Activated CD4-positive, alpha-beta memory T cell treated with anti-CD3 and anti-CD28 coated beads for 36 hours (primary cell): ENCODE data around the gene MEF2A. TPM values are rescaled to one million over a fixed set of nuclear protein-coding genes. Genes with fewer than 3 reads are reported as not detected.
A peak's percentile ranks its signal among the peaks of the same experiment; 100 is the strongest.

Experiments used
- CTCF ChIA-PET: fragments of 350-600 bp; sonication (Branson Sonifier 250); formaldehyde crosslinking; loops from one replicate; lab custom pipeline; 2021; ENCODE audit warnings: antibody characterized with exemption, inconsistent platforms; lab: Charles Lee
- POLR2A ChIA-PET: fragments of 350-600 bp; sonication (Branson Sonifier 250); formaldehyde crosslinking; loops from one replicate; lab custom pipeline; 2021; ENCODE audit warnings: antibody characterized with exemption; lab: Charles Lee
- DNase-seq: peaks from one replicate; pipeline ENCODE4 v3.0.0-alpha.2; 2020
- H3K27ac Mint-ChIP-seq: one replicate; pipeline ENCODE4 v1.8.0; 2021; ENCODE audit warnings: mixed read lengths
- H3K27me3 Mint-ChIP-seq: one replicate; pipeline ENCODE4 v1.8.0; 2021; ENCODE audit warnings: mixed read lengths
- H3K36me3 Mint-ChIP-seq: one replicate; pipeline ENCODE4 v1.8.0; 2021; ENCODE audit warnings: mixed read lengths
- H3K4me1 Mint-ChIP-seq: one replicate; pipeline ENCODE4 v1.8.0; 2021; ENCODE audit warnings: low read depth, mixed read lengths
- H3K4me3 Mint-ChIP-seq: one replicate; pipeline ENCODE4 v1.8.0; 2021; ENCODE audit warnings: mild to moderate bottlenecking, mixed read lengths
- H3K9me3 Mint-ChIP-seq: one replicate; pipeline ENCODE4 v1.8.0; 2021; ENCODE audit warnings: mixed read lengths
- intact Hi-C: fragments of 100-400 bp; cut with micrococcal nuclease; formaldehyde crosslinking; loops from one replicate; pipeline ENCODE4 v1.15.1; 2023
- total RNA-seq, 2 experiments: library from RNA; stranded (reverse); gene quantifications; one replicate each; pipeline ENCODE4 v1.2.3, GENCODE V29; 2021

Gene MEF2A
- total RNA-seq, 2 experiments from 2014 or later: 15.9 to 19.5 TPM

GRCh38 chr15:99590913-99591646 lies 25.3 kb downstream of the MEF2A start:
- peaks cover 36% of the 10 kb centered on the region for H3K4me1 Mint-ChIP-seq
- CTCF ChIA-PET: no interaction called here

DNA sequence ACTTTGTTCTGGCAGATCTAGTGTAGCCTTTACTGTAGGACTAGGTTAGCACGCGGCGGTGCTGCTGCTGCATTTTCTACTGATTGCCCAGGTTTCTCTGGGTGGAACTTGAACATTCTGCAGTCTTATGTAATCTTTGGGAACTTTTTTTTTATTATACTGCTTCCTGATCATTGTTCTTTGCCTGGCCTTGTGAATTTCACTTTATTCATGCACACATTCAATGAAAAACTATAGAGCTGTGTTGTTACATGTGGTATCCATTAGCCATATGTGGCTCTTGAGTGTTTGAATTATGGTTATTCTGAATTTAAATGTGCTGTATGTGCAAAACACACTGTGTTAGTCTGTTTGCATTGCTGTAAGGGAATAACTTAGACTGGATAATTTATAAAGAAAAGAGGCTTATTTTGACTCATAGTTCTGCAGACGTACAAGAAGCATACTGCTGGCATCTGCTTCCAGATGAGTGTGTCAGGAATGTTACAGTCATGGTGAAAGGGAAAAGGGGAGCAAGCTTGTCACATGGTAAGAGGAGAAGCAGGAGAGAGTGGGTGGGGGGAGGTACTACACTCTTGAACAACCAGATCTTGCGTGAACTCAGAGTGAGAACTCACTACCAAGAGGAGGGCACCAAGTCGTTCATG lies 26.5 kb downstream of the MEF2A start:
- POLR2A ChIA-PET: no interaction called here
- CTCF ChIA-PET: interaction anchor here (0.9 kb wide), 1 partner anchor 11 kb away, joined by 3 read pairs; no protein-coding TSS in a partner anchor

More at GRCh38 chr15:99590913-99591646, 25.3 kb downstream of the MEF2A start:
- Mint-ChIP-seq H3K36me3 (peaks cover 28% of the 10 kb centered on the region), H3K27ac (no peak overlapping the region), H3K4me3 (no peak overlapping the region), H3K9me3 (peaks cover 13% of the 10 kb centered on the region), H3K27me3 (no peaks in the 10 kb centered on the region)
- no peak for DNase-seq
- intact Hi-C loops: loop anchor here (2.0 kb wide), 1 partner anchor 24 kb away; no protein-coding TSS in a partner anchor
- POLR2A ChIA-PET: no interaction called here

GRCh38 chr15:99593070-99593469 lies 27.3 kb downstream of the MEF2A start:
- POLR2A ChIA-PET: no interaction called here
- Mint-ChIP-seq H3K4me3 (no peak overlapping the region), H3K4me1 (peaks cover 36% of the 10 kb centered on the region), H3K9me3 (peaks cover 22% of the 10 kb centered on the region), H3K27ac (no peak overlapping the region), H3K36me3 (peaks cover 26% of the 10 kb centered on the region), H3K27me3 (no peaks in the 10 kb centered on the region)
- no peak for DNase-seq
- CTCF ChIA-PET: no interaction called here
- intact Hi-C loops: no loop called here

More for the DNA sequence above, 26.5 kb downstream of the MEF2A start:
- no peak overlapping the region for H3K27ac Mint-ChIP-seq
- no peak for DNase-seq
- peaks cover 25% of the 10 kb centered on the region for H3K36me3 Mint-ChIP-seq
- peaks cover 14% of the 10 kb centered on the region for H3K9me3 Mint-ChIP-seq
- H3K27me3 Mint-ChIP-seq: no peaks in the 10 kb centered on the region
- peaks cover 36% of the 10 kb centered on the region for H3K4me1 Mint-ChIP-seq
- H3K4me3 Mint-ChIP-seq: no peak overlapping the region
- intact Hi-C loops: no loop called here

- H3K27me3 Mint-ChIP-seq: no peaks in the 10 kb centered on the region
- H3K4me3 Mint-ChIP-seq: no peak overlapping the region
- intact Hi-C loops: no loop called here
- H3K4me1 Mint-ChIP-seq: peaks cover 24% of the 10 kb centered on the region
- ChIA-PET POLR2A (no interaction called here), CTCF (no interaction called here)
- DNase-seq: no peak
- no peak overlapping the region for H3K27ac Mint-ChIP-seq
- peaks cover 22% of the 10 kb centered on the region for H3K9me3 Mint-ChIP-seq
- peaks cover 32% of the 10 kb centered on the region for H3K36me3 Mint-ChIP-seq
Observed at GRCh38 chr15:99594916-99595315, 29.1 kb downstream of the MEF2A start.

- Mint-ChIP-seq H3K4me3 (no peak overlapping the region), H3K4me1 (peaks cover 16% of the 10 kb centered on the region), H3K9me3 (peaks cover 27% of the 10 kb centered on the region), H3K36me3 (peaks cover 43% of the 10 kb centered on the region), H3K27me3 (no peaks in the 10 kb centered on the region), H3K27ac (no peak overlapping the region)
- POLR2A ChIA-PET: no interaction called here
- CTCF ChIA-PET: no interaction called here
- intact Hi-C loops: no loop called here
- no peak for DNase-seq
Observed at GRCh38 chr15:99598296-99598695, 32.5 kb downstream of the MEF2A start.

DNA sequence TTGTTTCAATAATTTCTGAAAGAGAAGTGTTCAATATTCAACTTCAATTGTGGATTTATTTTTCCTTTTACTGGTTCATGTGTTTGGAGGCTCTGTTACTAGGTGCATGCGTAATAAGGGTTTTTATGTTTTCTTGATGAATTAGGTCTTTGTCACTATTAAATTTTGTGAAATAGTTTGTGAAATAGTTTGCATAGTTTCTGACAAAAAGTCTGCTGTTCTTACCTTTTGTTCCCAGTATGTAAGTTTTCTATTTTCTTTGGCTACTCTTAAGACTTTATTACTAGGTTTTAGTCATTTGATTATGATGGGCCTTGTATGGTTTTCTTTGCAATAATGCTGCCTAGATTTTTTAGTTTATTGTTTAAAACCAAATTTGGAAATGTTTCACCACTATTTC lies 38.0 kb downstream of the MEF2A start:
- ChIA-PET CTCF (no interaction called here), POLR2A (no interaction called here)
- Mint-ChIP-seq H3K4me1 (peaks cover 51% of the 10 kb centered on the region), H3K36me3 (peaks cover 33% of the 10 kb centered on the region), H3K27me3 (no peaks in the 10 kb centered on the region), H3K27ac (no peak overlapping the region), H3K9me3 (peaks cover 5% of the 10 kb centered on the region), H3K4me3 (no peak overlapping the region)
- intact Hi-C loops: no loop called here
- DNase-seq: no peak

- Mint-ChIP-seq H3K27me3 (no peaks in the 10 kb centered on the region), H3K27ac (no peak overlapping the region), H3K9me3 (peaks cover 5% of the 10 kb centered on the region), H3K36me3 (peaks cover 31% of the 10 kb centered on the region), H3K4me3 (no peak overlapping the region), H3K4me1 (peaks cover 53% of the 10 kb centered on the region)
- ChIA-PET POLR2A (no interaction called here), CTCF (no interaction called here)
- intact Hi-C loops: no loop called here
- DNase-seq: no peak
Observed at GRCh38 chr15:99604865-99605264, 39.1 kb downstream of the MEF2A start.

- no peaks in the 10 kb centered on the region for H3K27me3 Mint-ChIP-seq
- CTCF ChIA-PET: no interaction called here
- POLR2A ChIA-PET: no interaction called here
- intact Hi-C loops: no loop called here
- peaks cover 24% of the 10 kb centered on the region for H3K36me3 Mint-ChIP-seq
- H3K9me3 Mint-ChIP-seq: no peaks in the 10 kb centered on the region
- H3K4me1 Mint-ChIP-seq: peaks cover 48% of the 10 kb centered on the region
- DNase-seq: no peak
- peak overlapping the region; percentile 20 for H3K27ac Mint-ChIP-seq
- H3K4me3 Mint-ChIP-seq: no peak overlapping the region
Observed at GRCh38 chr15:99605490-99605931, 39.7 kb downstream of the MEF2A start.

- POLR2A ChIA-PET: interaction anchor here (1.4 kb wide), 1 partner anchor 41 kb away, joined by 4 read pairs; no protein-coding TSS in a partner anchor
- peaks cover 21% of the 10 kb centered on the region for H3K36me3 Mint-ChIP-seq
- H3K4me3 Mint-ChIP-seq: no peak overlapping the region
- H3K9me3 Mint-ChIP-seq: no peaks in the 10 kb centered on the region
- CTCF ChIA-PET: no interaction called here
- DNase-seq: no peak
- peak overlapping the region; percentile 20 for H3K27ac Mint-ChIP-seq
- intact Hi-C loops: no loop called here
- no peaks in the 10 kb centered on the region for H3K27me3 Mint-ChIP-seq
- H3K4me1 Mint-ChIP-seq: peaks cover 48% of the 10 kb centered on the region
Observed at GRCh38 chr15:99605990-99606389, 40.2 kb downstream of the MEF2A start.

DNA sequence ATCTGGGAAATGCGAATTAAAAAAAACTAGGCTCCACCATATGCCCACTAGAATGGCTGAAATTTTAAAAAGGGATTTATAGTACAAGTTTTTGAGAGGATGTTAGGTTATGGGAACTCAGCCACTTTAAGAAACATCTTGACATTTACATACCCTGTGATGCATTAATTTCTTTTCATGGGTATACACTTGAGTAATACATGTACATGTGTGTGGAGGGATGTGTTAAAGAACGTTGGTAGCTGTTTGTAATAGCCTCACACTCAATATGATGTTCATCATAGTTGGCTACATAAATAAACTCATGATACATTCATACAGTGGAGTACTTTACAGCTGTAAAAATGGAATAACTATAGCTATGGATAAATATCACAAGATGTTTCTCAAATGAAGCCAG lies 40.9 kb downstream of the MEF2A start:
- ChIA-PET CTCF (no interaction called here), POLR2A (interaction anchor here (1.4 kb wide), 1 partner anchor 42 kb away, joined by 4 read pairs; no protein-coding TSS in a partner anchor)
- intact Hi-C loops: no loop called here
- H3K27me3 Mint-ChIP-seq: no peaks in the 10 kb centered on the region
- H3K4me3 Mint-ChIP-seq: no peak overlapping the region
- peaks cover 16% of the 10 kb centered on the region for H3K36me3 Mint-ChIP-seq
- no peaks in the 10 kb centered on the region for H3K9me3 Mint-ChIP-seq
- no peak for DNase-seq
- no peak overlapping the region for H3K27ac Mint-ChIP-seq
- H3K4me1 Mint-ChIP-seq: peaks cover 46% of the 10 kb centered on the region

DNA sequence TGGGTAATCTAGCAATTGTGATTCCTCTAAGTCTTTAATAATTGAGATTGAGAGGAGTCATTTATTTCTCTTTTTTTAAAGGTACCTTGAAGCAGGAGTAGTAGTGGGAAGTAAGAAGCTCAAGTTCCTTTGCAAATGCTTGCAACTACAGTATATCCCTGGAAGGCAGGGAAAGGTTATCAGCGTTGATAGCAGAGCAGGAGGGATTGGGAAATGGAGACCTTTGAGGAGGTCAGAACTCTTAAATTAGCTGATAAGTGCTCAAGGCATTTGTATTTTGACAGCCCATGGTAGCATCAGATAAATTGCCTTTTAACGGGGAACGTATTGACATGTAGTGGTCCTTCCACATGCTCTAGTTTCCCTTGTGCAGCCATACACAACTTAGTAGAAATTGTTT lies 47.7 kb downstream of the MEF2A start:
- intact Hi-C loops: no loop called here
- H3K36me3 Mint-ChIP-seq: no peaks in the 10 kb centered on the region
- no peak overlapping the region for H3K4me3 Mint-ChIP-seq
- ChIA-PET POLR2A (no interaction called here), CTCF (no interaction called here)
- no peaks in the 10 kb centered on the region for H3K27me3 Mint-ChIP-seq
- no peak for DNase-seq
- no peaks in the 10 kb centered on the region for H3K9me3 Mint-ChIP-seq
- H3K27ac Mint-ChIP-seq: no peak overlapping the region
- H3K4me1 Mint-ChIP-seq: peaks cover 43% of the 10 kb centered on the region

DNA sequence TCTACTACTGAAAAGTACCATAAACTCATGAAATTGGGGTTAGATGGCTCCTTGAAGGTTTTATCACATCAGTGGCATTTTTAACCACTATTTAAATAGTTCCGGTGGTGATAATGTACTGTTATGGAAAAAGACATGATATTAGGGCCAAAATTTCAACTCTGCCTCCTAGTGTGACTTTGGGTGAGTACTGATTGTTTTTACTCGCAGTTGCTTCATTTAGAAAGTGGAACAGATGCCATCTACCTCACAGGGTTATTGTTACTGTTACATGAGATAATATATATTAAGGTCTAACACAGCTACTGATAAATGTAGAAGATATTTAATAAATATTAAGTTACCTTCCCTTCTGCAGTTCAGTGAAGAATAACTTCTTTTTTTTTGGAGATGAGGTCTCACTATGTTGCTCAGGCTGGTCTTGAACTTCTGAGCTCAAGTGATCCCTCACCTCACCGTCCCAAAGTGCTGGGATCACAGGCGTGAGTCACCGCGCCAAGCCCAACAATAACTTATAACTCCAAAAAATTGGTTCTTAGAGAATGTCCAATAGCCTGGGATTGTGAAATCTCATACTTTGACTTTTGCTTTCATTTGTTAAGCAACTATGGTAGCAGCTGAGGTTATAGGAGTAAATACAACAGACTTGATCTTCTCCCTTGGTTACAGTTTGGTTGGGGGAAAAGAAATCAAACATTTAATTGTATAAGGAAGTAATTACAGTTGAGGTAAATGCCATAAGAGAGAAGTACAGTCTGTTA lies 48.3 kb downstream of the MEF2A start:
- ChIA-PET CTCF (no interaction called here), POLR2A (no interaction called here)
- Mint-ChIP-seq H3K4me1 (peaks cover 43% of the 10 kb centered on the region), H3K27ac (no peak overlapping the region), H3K27me3 (no peaks in the 10 kb centered on the region), H3K9me3 (no peaks in the 10 kb centered on the region), H3K36me3 (no peaks in the 10 kb centered on the region), H3K4me3 (no peak overlapping the region)
- intact Hi-C loops: no loop called here
- DNase-seq: no peak
